Stimulated activated CD4-positive, alpha-beta T cell treated with anti-CD3 and anti-CD28 coated beads, Interleukin-1b, Interleukin-23, amount 100 ng/mL, for 48 hours (primary cell): ENCODE results near the gene ORAI3.

ENCODE experiments used
- DNase-seq: peaks from one replicate; pipeline ENCODE4 v3.0.0-alpha.2; 2020

ORAI3 gene

DNA sequence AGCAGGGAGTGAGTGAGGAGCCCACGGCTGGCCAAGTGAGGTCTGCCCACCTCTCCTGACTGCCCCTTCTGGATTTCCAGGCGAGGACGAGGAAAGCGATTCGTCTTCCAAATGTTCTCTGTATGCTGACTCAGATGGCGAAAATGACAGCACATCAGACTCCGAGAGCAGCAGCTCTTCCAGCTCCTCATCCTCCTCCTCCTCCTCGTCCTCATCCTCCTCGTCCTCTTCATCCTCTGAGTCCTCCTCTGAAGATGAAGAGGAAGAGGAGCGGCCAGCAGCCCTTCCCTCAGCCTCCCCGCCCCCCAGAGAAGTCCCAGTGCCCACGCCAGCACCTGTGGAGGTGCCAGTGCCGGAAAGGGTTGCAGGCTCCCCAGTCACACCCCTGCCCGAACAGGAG is 22.4 kb downstream of the ORAI3 start:
- no peak for DNase-seq

DNA sequence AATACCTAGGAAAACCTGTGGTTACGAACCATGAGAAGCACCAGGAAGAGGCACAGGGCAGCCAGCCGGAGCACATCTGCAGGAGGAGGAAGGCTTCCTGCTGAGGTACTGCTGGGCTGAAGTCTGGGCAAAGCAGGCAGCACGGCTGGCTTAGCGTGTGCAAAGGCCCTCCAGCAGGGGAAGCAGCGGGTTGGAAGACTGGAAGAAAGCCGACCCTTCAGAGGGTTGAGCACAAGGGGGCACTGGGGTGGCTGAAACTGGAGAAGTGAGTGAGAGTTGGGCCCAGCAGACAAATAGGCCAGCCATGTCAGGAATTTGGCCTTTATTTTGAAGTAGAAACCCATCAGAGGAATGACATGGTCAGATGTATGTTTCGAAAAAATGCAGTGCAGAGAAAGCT is 24.0 kb downstream of the ORAI3 start:
- no peak for DNase-seq

DNA sequence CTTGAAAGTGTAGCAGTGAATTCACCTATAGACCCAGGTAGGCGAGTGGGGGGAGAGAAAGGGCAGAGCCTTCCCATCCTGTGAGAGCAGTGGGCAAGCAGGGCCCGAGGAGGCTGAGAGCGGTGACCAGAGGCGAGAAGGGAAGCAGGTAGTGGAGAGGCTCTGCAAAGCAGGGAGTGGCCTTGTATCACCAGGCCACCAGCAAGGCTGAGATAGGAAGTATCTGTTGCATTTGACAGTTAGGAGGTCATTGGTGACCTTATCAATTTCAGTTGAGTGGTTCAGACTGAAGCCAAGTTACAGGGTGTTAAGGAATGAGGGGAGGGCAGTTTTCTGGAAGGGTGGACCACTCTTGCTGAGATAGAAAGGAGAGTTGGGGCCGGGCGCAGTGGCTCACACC is 25.5 kb downstream of the ORAI3 start:
- no peak for DNase-seq

DNA sequence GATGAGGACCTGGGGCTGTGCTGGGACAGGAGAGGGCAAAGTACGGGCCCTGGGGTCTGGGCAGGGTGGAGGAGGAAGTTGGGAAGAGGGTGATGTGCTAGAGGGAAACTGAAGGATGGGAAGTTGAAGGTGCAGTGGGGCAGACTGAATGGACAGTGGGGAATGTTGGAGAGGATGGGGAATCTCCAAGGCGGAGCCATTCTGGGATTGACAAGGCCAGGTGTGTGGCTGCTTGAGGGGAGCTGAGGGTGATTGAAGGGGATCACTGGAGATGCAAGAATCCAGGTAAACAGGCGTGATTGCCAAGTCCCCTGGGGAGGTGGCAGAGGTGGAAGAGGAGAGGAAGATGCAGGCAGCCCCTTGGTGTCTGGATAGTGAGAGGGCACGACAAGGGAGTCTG is 27.6 kb downstream of the ORAI3 start:
- DNase-seq, result no peak

DNA sequence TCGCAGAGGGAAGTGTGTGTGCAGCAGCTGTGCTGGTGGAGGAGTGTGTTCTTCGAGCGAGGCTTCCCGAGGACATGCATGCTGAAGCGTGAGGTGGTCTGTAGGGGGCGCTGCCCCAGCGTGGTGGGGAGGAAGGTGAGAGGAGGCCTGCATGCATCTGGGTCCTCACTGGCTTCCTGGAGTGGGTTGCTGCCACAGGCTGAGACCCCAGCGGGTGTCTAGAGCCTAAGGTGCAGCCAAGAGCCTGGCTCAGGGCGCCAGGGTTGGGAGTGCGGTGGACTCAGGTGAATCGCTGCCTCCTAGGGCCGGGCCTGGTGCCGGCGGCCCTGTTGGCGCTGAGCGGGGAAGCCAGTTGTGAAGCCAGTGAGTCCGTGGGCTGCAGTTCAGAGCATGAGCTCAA is 28.6 kb downstream of the ORAI3 start:
- DNase-seq, result peak; percentile 33

DNA sequence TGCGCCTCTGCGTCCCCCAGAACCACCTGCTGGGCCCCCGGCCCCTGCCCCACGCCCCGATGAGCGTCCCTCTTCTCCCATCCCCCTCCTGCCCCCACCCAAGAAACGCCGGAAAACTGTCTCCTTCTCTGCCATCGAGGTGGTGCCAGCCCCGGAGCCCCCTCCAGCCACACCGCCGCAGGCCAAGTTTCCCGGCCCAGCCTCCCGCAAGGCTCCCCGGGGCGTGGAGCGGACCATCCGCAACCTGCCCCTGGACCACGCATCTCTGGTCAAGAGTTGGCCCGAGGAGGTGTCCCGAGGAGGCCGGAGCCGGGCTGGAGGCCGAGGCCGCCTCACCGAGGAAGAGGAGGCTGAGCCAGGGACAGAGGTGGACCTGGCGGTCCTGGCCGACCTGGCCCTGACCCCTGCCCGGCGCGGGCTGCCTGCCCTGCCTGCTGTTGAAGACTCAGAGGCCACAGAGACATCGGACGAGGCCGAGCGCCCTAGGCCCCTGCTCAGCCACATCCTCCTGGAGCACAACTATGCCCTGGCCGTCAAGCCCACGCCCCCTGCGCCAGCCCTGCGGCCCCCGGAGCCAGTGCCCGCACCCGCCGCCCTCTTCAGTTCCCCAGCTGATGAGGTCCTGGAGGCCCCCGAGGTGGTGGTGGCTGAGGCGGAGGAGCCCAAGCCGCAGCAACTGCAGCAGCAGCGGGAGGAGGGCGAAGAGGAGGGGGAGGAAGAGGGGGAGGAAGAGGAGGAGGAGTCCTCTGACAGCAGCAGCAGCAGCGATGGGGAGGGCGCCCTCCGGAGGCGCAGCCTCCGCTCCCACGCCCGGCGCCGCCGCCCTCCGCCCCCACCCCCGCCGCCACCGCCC is 30.5 kb downstream of the ORAI3 start:
- DNase-seq, result no peak

DNA sequence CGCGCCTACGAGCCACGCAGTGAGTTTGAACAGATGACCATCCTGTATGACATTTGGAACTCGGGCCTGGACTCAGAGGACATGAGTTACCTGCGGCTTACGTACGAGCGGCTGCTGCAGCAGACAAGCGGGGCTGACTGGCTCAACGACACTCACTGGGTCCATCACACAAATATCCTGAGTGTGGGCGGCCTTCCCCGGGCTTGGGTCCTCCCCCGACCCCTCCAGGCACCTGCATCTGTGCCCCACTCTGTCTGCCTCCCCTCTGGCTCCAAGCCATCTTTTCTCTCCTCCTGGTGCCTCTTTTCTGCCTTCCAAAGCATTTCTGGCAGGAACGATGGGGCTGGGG is 31.1 kb downstream of the ORAI3 start:
- no peak for DNase-seq

DNA sequence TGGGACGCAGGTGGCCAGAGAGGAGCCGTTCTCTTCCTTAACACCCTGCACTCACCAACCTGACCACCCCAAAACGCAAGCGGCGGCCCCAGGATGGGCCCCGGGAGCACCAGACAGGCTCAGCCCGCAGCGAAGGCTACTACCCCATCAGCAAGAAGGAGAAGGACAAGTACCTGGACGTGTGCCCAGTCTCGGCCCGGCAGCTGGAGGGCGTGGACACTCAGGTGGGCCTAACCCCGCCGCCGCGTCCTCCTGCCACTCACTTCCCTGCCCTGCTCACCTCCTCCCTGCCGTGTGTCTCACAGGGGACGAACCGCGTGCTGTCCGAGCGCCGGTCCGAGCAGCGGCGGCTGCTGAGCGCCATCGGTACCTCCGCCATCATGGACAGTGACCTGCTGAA is 31.6 kb downstream of the ORAI3 start:
- no peak for DNase-seq

DNA sequence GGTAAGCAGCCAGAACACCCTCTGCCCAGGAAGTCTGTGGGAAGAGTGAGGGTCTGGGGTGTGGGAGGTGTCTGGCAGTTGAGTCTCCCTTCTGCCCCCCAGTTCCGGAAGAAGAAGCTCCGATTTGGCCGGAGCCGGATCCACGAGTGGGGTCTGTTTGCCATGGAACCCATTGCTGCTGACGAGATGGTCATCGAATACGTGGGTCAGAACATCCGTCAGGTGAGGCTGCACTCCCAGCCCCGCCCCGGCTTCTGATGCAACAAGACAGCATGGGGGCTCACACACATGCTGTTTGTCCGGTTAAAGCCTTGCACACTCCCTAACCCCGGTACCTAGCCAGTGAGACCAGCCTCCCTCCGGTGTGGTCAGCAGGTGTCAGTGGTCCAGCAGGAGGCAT is 32.1 kb downstream of the ORAI3 start:
- no peak for DNase-seq

DNA sequence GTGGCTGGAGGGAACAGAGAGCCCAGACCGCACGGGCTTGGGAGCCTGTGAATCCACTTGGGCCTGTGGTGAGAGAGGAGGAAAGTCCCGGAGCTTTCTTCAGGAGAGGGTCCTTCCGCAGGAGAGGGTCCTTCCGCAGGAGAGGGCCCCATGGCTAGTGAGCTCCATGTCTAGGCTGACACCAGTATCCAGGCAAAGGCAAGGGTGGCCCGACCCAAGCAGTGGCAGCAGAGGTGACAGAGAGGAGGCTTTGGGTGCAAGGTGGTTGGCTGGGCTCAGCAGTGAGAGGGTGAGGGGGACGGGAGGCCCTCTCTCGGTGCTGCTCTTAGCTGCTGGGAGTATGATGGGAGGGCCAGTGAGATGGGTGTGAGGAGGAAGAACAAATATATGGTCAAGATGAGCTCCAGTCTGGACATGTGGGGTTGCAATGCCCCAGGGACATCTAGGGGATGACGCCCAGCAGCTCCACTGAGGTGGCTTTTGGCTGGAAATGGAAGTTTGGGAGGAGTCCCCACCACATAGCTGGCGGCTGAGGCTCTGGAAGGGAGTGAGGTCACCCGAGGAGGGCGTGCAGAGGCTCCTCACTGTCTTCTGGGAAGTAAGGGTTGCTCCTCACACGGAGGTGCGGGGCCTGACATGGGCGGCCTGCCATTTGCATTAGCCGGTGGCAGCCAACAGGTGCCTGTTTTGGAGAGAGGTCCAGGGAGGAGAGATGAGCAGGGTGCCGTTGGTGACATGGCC is 33.9 kb downstream of the ORAI3 start:
- no peak for DNase-seq

DNA sequence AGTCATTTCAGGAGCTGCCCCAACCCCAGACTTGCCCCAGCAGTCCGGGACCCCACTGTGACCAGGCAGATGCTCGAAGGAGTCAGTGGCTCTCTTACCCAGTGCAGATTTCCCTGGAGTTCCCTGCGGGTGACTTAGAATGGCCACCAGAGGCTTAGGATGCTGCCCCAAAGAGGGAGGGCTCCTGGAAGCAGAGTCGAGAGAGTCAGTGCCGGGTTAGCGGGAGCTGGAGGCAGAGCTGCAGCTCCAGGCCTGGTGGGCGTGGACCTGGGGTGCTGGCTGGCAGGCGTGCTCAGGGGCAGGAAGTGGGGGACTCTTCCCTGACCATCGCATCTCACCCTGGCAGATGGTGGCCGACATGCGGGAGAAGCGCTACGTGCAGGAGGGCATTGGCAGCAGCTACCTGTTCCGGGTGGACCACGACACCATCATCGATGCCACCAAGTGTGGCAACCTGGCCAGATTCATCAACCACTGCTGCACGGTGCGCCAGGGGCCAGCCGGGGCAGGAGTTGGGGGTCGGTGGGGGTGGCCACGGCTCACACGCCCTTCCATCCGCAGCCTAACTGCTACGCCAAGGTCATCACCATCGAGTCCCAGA is 34.5 kb downstream of the ORAI3 start:
- DNase-seq, result no peak

DNA sequence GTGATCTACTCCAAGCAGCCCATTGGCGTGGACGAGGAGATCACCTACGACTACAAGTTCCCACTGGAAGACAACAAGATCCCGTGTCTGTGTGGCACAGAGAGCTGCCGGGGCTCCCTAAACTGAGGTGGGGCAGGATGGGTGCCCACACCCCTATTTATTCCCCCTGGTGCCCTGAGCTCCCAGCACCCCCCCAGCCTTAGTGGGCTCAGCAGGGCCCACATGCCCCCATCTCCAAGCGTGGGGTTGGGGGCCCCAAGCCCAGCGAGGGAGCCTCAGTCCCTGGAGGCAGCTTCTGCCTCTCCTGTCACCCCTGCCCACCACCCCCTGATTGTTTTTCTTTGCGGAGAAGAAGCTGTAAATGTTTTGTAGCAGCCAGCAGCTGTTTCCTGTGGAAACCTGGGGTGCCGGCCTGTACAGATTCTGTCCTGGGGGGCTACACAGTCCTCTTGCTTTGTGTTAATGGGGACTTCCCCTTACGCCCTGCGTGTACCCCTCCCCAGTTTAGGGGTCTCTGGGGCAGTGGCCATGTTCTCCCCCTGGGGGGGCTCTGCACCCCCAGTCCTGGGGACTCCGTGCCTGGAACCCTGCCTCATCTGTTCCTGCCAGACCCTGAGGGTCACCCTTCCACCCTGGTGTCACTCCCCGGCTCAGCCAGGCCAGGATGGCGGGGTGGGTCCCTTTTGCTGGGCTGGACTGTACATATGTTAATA is 35.2 kb downstream of the ORAI3 start:
- DNase-seq, result no peak

DNA sequence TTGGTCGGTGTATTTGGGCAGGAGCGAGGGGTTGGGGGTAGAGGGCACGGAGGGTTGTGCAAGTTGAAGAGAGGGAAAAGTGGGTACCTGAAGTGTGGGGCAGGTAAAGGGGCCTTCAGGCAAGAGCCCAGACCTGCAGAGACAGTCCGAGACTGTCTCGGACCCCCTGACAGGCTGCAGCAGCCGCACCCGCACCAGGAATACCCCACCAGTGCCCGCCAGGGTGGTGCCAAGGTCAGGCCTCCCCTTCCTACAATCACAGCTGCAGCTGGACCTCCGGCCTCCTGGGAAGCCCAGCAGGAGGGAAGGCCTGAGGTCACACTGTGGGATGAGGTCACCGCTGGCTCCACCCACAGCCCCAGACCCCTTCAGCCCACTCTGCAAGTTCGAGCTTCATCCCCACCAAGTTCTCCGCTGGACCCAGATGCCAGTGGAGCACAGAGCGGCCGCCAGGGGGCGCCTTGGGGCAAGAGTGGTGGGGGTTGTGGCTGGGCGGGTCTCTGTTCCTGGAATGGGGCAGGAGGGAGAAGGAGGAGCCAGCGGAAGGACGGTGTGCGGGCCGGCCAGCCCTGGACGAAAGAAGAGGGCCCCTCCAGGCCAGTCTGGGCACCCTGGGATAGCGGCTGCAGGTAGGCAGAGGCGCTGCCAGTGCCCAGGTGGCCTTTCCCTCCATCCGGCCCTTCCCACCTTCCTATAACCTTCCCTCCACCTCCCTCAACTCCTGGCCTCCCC is 36.0 kb downstream of the ORAI3 start, which contains the start of gene HSD3B7:
Gene HSD3B7, plus strand, starts transcription at position 539 of the 732 bp plus-strand sequence. CDS start 452 bp downstream, outside the sequence.
- peak; percentile 77 for DNase-seq

DNA sequence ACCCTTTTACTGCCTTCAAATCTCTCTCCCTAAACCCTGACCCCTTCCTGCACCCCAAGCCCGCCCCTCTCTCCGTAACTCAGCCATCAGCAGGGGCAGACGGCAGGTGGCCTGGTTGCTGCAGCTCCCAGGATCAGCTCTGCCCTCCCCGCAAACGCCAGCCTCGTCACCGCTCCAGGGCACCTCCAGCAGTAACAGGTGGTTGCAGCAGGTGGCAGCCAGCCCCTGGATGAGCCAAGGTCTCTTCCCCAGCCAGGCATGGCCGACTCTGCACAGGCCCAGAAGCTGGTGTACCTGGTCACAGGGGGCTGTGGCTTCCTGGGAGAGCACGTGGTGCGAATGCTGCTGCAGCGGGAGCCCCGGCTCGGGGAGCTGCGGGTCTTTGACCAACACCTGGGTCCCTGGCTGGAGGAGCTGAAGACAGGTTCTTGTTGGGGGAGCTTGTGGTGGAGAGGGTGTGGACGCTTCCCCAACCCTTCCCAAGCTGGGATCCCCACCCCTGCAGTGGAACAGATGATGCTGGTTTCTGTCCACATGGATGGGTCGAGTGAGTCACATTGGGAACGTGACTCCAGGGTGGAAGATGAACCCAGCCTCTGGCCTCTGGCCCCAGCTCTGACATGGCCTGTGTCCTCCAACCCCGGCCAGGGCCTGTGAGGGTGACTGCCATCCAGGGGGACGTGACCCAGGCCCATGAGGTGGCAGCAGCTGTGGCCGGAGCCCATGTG is 36.7 kb downstream of the ORAI3 start:
- no peak for DNase-seq

DNA sequence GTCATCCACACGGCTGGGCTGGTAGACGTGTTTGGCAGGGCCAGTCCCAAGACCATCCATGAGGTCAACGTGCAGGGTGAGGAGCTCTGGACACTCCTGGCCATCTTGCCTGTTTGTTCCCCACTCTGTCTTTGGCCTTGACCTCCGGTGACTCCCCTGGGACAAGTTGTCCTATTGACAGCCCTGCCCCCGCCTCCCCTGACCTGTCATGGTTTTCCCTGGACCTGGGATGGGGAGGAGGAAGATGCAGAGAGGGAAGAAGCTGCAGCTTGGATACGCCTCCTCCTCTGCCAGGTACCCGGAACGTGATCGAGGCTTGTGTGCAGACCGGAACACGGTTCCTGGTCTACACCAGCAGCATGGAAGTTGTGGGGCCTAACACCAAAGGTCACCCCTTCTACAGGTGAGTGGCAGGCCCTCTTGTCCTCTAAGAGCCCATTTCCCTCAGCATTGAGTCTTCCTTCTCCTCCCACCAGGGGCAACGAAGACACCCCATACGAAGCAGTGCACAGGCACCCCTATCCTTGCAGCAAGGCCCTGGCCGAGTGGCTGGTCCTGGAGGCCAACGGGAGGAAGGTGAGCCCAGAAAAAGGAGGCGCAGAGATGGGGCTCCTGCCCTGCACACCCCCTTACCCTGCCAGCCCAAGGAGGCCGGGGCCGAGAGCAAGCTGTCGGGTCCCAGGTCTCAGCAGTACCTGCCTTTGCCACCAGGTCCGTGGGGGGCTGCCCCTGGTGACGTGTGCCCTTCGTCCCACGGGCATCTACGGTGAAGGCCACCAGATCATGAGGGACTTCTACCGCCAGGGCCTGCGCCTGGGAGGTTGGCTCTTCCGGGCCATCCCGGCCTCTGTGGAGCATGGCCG is 37.5 kb downstream of the ORAI3 start:
- DNase-seq, result no peak

DNA sequence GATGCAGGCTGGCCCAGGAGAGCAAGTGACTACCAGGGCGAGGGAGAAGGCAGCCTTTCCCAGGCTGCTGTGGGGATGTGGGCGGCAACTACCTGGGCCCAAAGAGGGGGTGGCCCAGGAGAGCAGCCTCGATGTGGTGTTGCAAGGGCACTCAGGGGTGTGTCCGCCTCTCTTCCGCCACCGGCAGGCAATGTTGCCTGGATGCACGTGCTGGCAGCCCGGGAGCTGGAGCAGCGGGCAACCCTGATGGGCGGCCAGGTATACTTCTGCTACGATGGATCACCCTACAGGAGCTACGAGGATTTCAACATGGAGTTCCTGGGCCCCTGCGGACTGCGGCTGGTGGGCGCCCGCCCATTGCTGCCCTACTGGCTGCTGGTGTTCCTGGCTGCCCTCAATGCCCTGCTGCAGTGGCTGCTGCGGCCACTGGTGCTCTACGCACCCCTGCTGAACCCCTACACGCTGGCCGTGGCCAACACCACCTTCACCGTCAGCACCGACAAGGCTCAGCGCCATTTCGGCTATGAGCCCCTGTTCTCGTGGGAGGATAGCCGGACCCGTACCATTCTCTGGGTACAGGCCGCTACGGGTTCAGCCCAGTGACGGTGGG is 38.8 kb downstream of the ORAI3 start:
- no peak for DNase-seq

DNA sequence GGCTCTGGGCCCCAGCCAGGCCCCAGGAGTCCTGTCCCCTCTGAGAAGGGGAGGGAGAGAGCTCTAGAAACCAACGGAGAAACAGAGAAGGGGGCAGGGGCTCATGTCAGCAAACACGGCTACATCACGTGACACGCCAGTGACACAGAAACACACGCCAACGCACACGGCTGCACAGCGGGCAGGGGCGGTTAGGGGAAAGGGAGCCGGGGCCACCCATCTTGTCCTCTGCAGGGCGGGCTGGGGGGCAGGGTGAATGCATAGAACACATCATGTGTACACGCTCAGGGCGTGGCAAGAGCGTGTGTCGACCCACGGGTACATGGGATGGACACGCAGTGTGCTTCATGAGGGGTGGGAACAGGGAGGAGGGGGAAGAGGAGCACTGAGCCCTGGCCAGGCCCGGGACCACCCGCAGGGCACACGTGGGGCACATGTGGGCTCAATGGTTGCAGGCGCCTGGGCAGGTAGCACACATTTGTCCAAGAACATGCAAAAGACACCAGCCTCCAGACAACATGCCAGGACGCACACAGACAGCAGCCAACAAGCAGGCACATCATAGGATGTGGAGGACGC is 40.7 kb downstream of the ORAI3 start:
- no peak for DNase-seq

DNA sequence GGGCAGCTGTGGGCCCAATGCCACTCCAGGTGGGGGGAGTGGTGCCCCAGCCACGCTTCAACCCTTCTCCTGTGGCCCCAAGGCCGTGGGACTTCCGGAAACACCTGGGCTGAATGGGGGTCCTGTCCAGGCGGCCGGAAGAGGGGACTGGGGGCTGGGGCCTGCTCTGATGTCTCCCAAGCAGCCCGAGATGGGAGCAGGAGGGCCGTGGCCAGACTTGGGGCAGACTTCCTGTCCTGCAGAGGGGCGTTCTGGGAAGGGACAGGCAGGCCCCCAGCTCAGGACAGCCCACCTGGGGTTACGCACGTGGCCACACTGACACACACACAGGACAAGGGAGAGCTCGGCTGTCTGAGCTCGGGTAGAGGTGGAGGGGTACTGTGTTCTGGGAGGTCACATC is 41.2 kb downstream of the ORAI3 start:
- DNase-seq, result no peak

DNA sequence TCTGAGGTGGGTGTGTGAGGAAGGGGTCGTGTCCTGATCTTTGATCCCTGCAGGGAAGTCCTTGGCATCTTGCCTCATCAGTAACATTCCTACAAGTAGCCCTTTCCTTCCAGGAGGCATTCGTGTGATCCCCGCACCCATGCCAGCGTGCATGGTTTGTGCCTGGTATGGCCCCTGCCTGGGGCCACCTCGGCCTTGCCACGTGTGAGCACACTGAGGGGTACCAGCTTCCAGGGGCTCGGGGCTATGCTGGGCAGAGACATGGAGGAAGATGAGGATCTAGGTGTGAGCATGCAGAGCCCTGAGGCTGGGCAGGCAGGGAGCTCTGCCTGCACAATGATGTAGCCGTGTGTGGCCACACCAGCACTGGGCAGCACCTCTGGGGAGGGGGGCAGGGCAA is 42.2 kb downstream of the ORAI3 start:
- DNase-seq, result no peak

DNA sequence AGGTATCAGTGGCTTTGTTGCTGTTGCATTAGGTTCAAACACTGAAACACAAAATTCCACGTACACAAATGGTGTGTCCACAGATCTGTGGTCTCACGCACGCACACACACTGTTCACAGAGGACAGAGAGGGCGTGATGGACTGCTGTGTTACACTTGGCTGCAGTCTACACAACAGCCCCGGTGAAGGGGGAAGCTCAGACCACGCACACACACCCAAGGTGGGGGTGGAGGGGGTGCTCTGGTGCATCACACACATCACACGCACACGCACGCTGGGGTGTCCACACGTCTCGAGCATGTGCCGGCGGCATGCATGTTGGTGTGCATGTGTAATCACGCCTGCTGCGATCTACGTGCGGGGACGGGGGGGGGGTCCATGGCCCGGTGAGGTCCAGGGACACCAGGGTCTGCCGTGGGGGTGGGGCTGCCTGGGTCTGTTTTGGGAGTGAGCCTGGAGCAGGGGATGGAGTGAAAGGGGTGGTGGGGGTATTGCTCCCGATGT is 43.5 kb downstream of the ORAI3 start:
- DNase-seq, result no peak
